Measurements from ENCODE around the gene MTUS2.

MTUS2 gene

GRCh38 chr13:29059800-29060199 is 239.7 kb downstream of the MTUS2 start:
- H3K4me1 Mint-ChIP-seq (ENCODE audit: low read depth) = no peaks in the 10 kb centered on the region
- H3K27ac Mint-ChIP-seq = no peak overlapping the region
- H3K9me3 Mint-ChIP-seq = peaks cover 42% of the 10 kb centered on the region
- H3K27me3 Mint-ChIP-seq (ENCODE audit: low read depth) = no peaks in the 10 kb centered on the region
- H3K36me3 Mint-ChIP-seq (ENCODE audit: low read depth) = no peaks in the 10 kb centered on the region
- H3K4me3 Mint-ChIP-seq = no peak overlapping the region

DNA sequence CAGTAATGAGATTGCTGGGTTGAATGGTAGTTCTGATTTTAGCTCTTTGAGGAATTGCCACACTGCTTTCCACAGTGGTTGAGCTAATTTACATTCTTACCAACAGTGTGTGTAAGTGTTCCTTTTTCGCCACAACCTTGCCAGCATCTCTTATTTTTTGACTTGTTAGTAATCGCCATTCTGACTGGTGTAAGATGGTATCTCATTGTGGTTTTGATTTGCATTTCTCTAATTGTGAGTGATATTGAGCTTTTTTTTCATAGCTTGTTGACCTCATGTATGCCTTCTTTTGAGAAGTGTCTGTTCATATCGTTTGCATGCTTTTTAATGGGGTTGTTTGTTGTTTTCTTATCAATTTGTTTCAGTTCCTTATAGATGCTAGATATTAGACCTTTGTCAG is 245.0 kb downstream of the MTUS2 start:
- Mint-ChIP-seq H3K27ac (no peak overlapping the region), H3K36me3 (ENCODE audit: low read depth) (no peaks in the 10 kb centered on the region), H3K4me3 (no peak overlapping the region)

DNA sequence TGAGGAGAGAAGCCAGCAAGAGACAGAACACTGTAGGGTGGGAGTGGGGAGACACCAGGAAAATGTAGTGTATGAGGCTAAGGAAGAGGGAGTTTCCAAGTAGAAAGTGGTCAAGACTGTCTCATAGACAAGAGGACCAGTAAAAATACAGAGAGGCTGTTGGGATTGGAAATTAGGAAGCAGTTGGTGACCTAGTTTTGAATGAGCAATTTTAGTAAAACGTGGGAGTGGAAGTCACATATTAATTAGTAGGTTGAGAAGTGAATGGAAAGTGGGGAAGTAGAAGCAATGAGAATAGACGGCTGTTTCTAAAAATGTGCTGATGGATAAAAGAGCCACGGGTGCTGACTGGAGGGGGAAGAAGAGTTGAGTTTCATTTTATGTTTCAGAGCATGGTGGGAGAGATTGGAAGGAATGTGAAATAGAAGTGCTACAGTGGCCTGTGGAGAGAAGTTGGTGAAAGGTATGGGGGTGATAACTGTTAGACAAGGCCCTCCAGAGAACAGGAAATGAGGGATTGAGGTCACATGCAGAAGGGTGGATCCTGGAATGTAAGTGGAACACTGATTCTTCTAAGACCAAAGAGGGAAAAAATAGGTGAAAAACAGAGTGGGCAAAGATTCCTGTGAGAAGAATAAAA is 247.3 kb downstream of the MTUS2 start:
- H3K9me3 Mint-ChIP-seq = no peaks in the 10 kb centered on the region
- H3K4me1 Mint-ChIP-seq (ENCODE audit: low read depth) = no peaks in the 10 kb centered on the region
- no peaks in the 10 kb centered on the region for H3K27me3 Mint-ChIP-seq (ENCODE audit: low read depth)
- H3K36me3 Mint-ChIP-seq (ENCODE audit: low read depth) = no peaks in the 10 kb centered on the region
- no peak overlapping the region for H3K27ac Mint-ChIP-seq
- no peak overlapping the region for H3K4me3 Mint-ChIP-seq

More for the DNA sequence above, 245.0 kb downstream of the MTUS2 start:
- Mint-ChIP-seq H3K27me3 (ENCODE audit: low read depth) (no peaks in the 10 kb centered on the region), H3K9me3 (peaks cover 12% of the 10 kb centered on the region), H3K4me1 (ENCODE audit: low read depth) (no peaks in the 10 kb centered on the region)

DNA sequence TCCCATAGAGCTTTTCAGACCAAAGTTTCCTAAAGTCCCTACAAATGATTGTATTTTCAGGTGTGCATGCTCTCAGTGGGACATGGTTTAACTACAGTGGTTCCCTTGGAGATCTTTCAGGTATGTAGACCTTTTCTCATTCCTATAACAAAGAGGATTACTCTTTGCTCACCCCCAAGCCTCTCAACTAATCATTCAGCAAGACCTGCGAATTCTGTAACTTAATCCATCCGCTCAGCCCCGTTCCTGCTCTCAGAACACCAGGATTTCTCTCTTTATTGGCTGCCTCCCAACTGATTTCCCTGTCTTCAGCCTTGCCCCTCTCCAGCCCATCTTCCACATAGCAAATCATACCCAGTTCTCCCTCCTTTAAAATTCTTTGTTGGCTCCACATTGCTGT is 253.6 kb downstream of the MTUS2 start:
- peaks cover under 1% of the 10 kb centered on the region for H3K9me3 Mint-ChIP-seq
- H3K4me1 Mint-ChIP-seq (ENCODE audit: low read depth) = no peaks in the 10 kb centered on the region
- no peaks in the 10 kb centered on the region for H3K36me3 Mint-ChIP-seq (ENCODE audit: low read depth)
- H3K27me3 Mint-ChIP-seq (ENCODE audit: low read depth) = no peaks in the 10 kb centered on the region
- H3K4me3 Mint-ChIP-seq = no peak overlapping the region
- H3K27ac Mint-ChIP-seq = no peak overlapping the region

- Mint-ChIP-seq H3K4me1 (ENCODE audit: low read depth) (peaks cover 3% of the 10 kb centered on the region), H3K27ac (no peak overlapping the region), H3K9me3 (peaks cover 7% of the 10 kb centered on the region), H3K4me3 (no peak overlapping the region), H3K27me3 (ENCODE audit: low read depth) (no peaks in the 10 kb centered on the region), H3K36me3 (ENCODE audit: low read depth) (no peaks in the 10 kb centered on the region)
These were observed 257.1 kb downstream of the MTUS2 start for GRCh38 chr13:29077051-29077813.

- peaks cover 3% of the 10 kb centered on the region for H3K4me1 Mint-ChIP-seq (ENCODE audit: low read depth)
- H3K27ac Mint-ChIP-seq = no peak overlapping the region
- H3K4me3 Mint-ChIP-seq = no peak overlapping the region
- no peaks in the 10 kb centered on the region for H3K27me3 Mint-ChIP-seq (ENCODE audit: low read depth)
- no peaks in the 10 kb centered on the region for H3K36me3 Mint-ChIP-seq (ENCODE audit: low read depth)
- peaks cover 7% of the 10 kb centered on the region for H3K9me3 Mint-ChIP-seq
These were observed 260.9 kb downstream of the MTUS2 start for GRCh38 chr13:29081036-29081435.

- Mint-ChIP-seq H3K27me3 (ENCODE audit: low read depth) (no peaks in the 10 kb centered on the region), H3K4me3 (no peak overlapping the region), H3K27ac (no peak overlapping the region), H3K36me3 (ENCODE audit: low read depth) (no peaks in the 10 kb centered on the region), H3K4me1 (ENCODE audit: low read depth) (peaks cover 3% of the 10 kb centered on the region), H3K9me3 (peaks cover 8% of the 10 kb centered on the region)
These were observed 261.7 kb downstream of the MTUS2 start for GRCh38 chr13:29081697-29082440.

DNA sequence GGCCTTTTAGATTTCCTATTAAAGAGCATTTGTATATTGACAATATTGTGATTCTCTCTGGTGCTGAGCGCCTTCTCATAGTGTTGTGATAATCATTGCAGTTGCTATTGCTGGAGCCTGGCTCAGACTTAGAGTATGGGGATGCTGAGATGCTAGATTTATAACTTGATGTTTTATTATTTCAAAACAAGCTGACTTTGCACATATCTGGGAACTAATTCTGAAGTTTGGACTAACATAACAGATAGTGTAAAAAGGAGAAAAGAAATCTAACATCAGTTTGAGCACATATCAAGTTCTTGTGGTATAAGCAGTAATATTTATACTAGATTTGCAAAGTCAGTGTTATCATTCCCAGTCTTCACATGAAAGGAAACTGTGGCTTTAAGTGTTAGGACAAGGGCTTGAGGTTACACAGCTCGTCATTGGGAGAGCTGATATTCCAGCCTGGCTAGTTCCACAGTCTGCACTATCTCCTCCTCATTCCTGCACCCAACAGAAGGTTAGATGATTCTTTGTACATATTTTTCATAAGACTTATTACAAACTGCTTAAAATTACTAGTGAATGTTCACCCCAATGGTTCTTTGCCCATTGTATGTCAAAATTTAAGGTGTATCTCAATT is 279.8 kb downstream of the MTUS2 start:
- no peaks in the 10 kb centered on the region for H3K4me1 Mint-ChIP-seq (ENCODE audit: low read depth)
- no peak overlapping the region for H3K4me3 Mint-ChIP-seq
- no peaks in the 10 kb centered on the region for H3K9me3 Mint-ChIP-seq
- H3K36me3 Mint-ChIP-seq (ENCODE audit: low read depth) = no peaks in the 10 kb centered on the region
- no peaks in the 10 kb centered on the region for H3K27me3 Mint-ChIP-seq (ENCODE audit: low read depth)
- no peak overlapping the region for H3K27ac Mint-ChIP-seq

DNA sequence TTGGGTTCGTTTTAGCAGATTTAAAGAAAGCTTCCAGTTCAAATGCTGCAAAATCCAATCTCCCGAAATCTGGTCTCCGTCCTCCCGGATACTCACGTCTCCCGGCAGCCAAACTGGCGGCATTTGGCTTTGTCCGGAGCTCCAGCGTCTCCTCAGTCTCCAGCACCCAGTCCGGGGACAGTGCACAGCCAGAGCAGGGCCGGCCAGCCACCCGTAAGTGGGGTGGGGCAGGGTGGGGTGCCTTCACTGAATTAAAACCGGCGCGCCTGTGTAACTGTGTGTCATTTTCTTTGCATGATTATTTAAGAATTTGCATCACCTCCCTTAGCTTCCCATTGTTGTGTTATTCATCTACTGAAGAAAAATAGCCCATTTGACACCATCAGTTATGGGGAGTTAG is 280.6 kb downstream of the MTUS2 start:
- Mint-ChIP-seq H3K4me1 (ENCODE audit: low read depth) (no peaks in the 10 kb centered on the region), H3K36me3 (ENCODE audit: low read depth) (no peaks in the 10 kb centered on the region)

DNA sequence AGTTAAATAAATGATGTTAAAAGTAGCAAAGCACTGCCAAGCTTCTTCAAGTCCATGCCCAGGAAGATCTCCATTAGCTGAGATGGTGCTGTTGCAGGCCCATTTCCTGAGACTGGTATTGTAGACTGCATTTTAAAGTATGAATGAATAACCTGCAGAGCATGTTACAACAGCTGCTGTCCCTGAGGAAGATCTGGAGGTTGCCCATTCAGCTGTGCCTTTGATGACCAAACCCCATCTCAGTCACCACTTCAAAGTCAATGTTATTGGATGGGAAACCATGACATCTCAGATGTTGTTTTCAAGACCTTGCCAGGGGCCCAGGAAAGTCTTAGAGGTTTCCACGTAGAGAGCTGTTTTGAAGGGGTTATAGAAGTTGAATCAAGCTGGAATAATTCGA is 281.3 kb downstream of the MTUS2 start:
- H3K9me3 Mint-ChIP-seq = no peaks in the 10 kb centered on the region
- no peaks in the 10 kb centered on the region for H3K27me3 Mint-ChIP-seq (ENCODE audit: low read depth)
- no peak overlapping the region for H3K4me3 Mint-ChIP-seq
- no peaks in the 10 kb centered on the region for H3K36me3 Mint-ChIP-seq (ENCODE audit: low read depth)
- no peak overlapping the region for H3K27ac Mint-ChIP-seq
- no peaks in the 10 kb centered on the region for H3K4me1 Mint-ChIP-seq (ENCODE audit: low read depth)

More for the DNA sequence above, 280.6 kb downstream of the MTUS2 start:
- H3K27ac Mint-ChIP-seq = no peak overlapping the region
- H3K9me3 Mint-ChIP-seq = no peaks in the 10 kb centered on the region
- H3K4me3 Mint-ChIP-seq = no peak overlapping the region
- no peaks in the 10 kb centered on the region for H3K27me3 Mint-ChIP-seq (ENCODE audit: low read depth)

GRCh38 chr13:29101905-29102304 is 281.8 kb downstream of the MTUS2 start:
- Mint-ChIP-seq H3K4me1 (ENCODE audit: low read depth) (no peaks in the 10 kb centered on the region), H3K4me3 (no peak overlapping the region), H3K27me3 (ENCODE audit: low read depth) (no peaks in the 10 kb centered on the region), H3K27ac (no peak overlapping the region), H3K36me3 (ENCODE audit: low read depth) (no peaks in the 10 kb centered on the region), H3K9me3 (no peaks in the 10 kb centered on the region)

DNA sequence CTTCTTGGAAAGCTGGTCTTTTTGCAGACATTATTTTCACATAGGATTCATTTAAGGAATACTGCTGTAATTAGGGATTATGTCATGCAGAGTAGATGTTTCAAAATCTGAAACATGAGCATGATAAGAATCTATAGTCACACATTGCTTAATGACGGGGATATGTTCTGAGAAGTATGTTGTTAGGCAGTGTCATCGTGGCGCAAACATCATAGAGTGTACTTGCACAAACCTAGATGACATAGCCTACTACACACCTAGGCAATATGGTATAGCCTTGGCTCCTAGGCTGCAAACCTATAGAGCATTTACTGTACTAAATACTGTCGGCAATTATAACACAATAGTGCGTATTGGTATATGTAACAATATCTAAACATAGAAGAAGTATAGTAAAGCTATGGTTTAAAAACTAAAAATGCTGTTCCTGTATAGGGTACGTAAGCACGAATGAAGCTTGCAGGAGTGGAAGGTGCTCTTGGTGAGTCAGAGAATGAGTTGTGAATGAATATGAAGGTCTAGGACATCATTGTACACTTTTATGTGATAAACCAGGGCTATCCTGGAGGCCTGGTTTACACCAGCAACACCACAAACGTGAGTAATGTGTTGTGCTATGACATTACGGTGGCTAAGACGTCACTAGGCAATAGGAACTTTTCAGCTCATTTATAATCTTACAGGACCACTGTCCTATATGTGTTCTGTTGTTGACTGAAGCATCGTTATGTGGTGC is 283.1 kb downstream of the MTUS2 start:
- no peaks in the 10 kb centered on the region for H3K9me3 Mint-ChIP-seq
- H3K36me3 Mint-ChIP-seq (ENCODE audit: low read depth) = no peaks in the 10 kb centered on the region
- H3K4me1 Mint-ChIP-seq (ENCODE audit: low read depth) = no peaks in the 10 kb centered on the region
- no peak overlapping the region for H3K4me3 Mint-ChIP-seq
- H3K27me3 Mint-ChIP-seq (ENCODE audit: low read depth) = no peaks in the 10 kb centered on the region
- H3K27ac Mint-ChIP-seq = no peak overlapping the region

DNA sequence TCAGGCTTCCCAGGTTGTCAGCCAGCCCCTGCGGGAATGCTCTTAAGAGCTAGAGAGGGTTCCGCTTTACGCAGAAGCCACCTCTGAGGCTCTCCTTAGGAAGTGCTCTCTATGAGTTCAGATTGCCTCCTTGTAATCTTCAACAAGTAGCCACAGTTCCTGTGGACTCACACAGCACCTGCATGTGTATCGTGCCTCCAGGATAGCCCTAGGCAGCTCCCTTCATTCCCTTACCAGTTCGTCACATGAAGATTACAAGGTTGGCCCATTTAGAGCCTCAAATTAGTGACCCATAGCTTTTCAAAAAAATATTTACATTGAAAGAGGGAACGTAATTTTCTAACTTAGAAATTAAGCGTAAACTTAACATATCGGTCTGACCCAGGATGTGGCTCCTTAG is 284.3 kb downstream of the MTUS2 start:
- H3K4me1 Mint-ChIP-seq (ENCODE audit: low read depth) = no peaks in the 10 kb centered on the region
- no peaks in the 10 kb centered on the region for H3K27me3 Mint-ChIP-seq (ENCODE audit: low read depth)
- no peaks in the 10 kb centered on the region for H3K9me3 Mint-ChIP-seq
- no peak overlapping the region for H3K4me3 Mint-ChIP-seq
- H3K27ac Mint-ChIP-seq = no peak overlapping the region
- H3K36me3 Mint-ChIP-seq (ENCODE audit: low read depth) = no peaks in the 10 kb centered on the region

- Mint-ChIP-seq H3K27me3 (ENCODE audit: low read depth) (no peaks in the 10 kb centered on the region), H3K4me1 (ENCODE audit: low read depth) (no peaks in the 10 kb centered on the region), H3K36me3 (ENCODE audit: low read depth) (no peaks in the 10 kb centered on the region), H3K27ac (no peak overlapping the region), H3K4me3 (no peak overlapping the region), H3K9me3 (no peaks in the 10 kb centered on the region)
These were observed 285.6 kb downstream of the MTUS2 start for GRCh38 chr13:29105779-29106178.

Data from T-helper 1 cell treated with Interleukin-12 subunit alpha and Interleukin-12 subunit beta and Interleukin-4 antibody, amounts not matched to agents 30 μg/mL and 1 μg/mL, for 36 hours (primary cell).